Muscle of leg (tissue), 11 donors: ENCODE data around the gene IL11. TPM values are rescaled to one million over a fixed set of nuclear protein-coding genes. Genes with fewer than 3 reads are reported as not detected.

Experiments
- DNase-seq: peaks from one replicate; pipeline ENCODE4 v3.0.0; 2013
- H3K27ac ChIP-seq: one replicate; pipeline ENCODE4 v1.5.1; 2013; ENCODE audit warnings: mild to moderate bottlenecking, low read length, control low read depth
- H3K27me3 ChIP-seq: one replicate; pipeline ENCODE4 v1.6.1; 2013; ENCODE audit warnings: low read length; ENCODE audit not compliant: control insufficient read depth, insufficient read depth
- H3K36me3 ChIP-seq: one replicate; pipeline ENCODE4 v1.6.1; 2013; ENCODE audit warnings: low read length; ENCODE audit not compliant: control insufficient read depth, insufficient read depth
- H3K4me1 ChIP-seq: one replicate; pipeline ENCODE4 v1.6.1; 2013; ENCODE audit warnings: low read length; ENCODE audit not compliant: control insufficient read depth, insufficient read depth
- H3K4me3 ChIP-seq: one replicate; pipeline ENCODE4 v1.5.1; 2013; ENCODE audit warnings: low read length, control low read depth
- H3K9me3 ChIP-seq: replicated peaks from 2 replicates; pipeline ENCODE4 v1.6.1; 2013; ENCODE audit warnings: low read depth, low read length; ENCODE audit not compliant: control insufficient read depth
- WGBS: methylation state at CpG from one replicate; pipeline ENCODE4 v1.1.5; 2013; ENCODE audit warnings: missing lambda C conversion rate; ENCODE audit not compliant: insufficient coverage; 5-methylcytosine and 5-hydroxymethylcytosine counted together
- polyA plus RNA-seq, 8 donors: library from polyadenylated mRNA; unstranded; fragments of 120-200 nt; gene quantifications; one replicate each; pipeline versions ENCODE4 v1.2.1 to v1.2.3, GENCODE V29; 2013; ENCODE audit warnings: inconsistent platforms in 1 of 8, low replicate concordance in 1 of 8; ENCODE audit not compliant: insufficient read length in 8 of 8, insufficient read depth in 1 of 8
- total RNA-seq: library from RNA; stranded (reverse); fragments of 120-200 nt; gene quantifications from one replicate; pipeline ENCODE4 v1.2.4, GENCODE V29; 2013

IL11 gene
- total and polyA plus RNA-seq, 9 donors: 0.12 to 0.61 (median 0.36) TPM

GRCh38 chr19:55391702-55392615 lies 21.7 kb upstream of the IL11 start:
- Histone ChIP-seq H3K4me1 (peaks cover 29% of the 10 kb centered on the region), H3K4me3 (no peak overlapping the region), H3K9me3 (no peaks in the 10 kb centered on the region), H3K36me3 (peaks cover 45% of the 10 kb centered on the region), H3K27ac (no peak overlapping the region), H3K27me3 (no peaks in the 10 kb centered on the region)
- DNase-seq: no peak
- WGBS: 64% methylated on average over 12 of the region's 18 CpGs

DNA sequence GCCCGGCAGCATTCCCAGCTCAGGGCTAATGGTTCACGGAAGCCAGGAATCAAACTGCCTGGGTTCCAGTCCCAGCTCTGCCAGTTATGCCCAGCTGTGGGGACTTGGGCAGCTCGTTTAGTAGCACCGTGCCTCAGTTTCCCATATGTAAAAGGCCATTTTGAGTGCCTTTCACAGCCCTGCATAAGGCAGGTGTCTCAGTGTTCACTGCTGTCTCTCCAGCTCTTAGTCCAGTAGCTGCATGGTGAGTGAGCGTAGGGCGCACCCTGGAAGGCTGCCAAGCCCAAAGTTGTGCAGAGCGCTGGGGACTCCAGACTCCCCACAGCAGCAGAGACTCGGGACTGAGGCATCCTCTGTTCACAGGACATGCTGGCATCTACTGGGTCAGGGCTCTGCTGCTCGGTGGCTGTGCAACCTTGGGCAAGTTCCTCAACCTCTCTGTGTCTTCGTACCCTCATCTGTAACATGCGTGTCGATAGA lies 21.0 kb upstream of the IL11 start:
- Histone ChIP-seq H3K36me3 (peaks cover 50% of the 10 kb centered on the region), H3K27me3 (no peaks in the 10 kb centered on the region), H3K4me3 (no peak overlapping the region), H3K27ac (no peak overlapping the region), H3K4me1 (peaks cover 36% of the 10 kb centered on the region), H3K9me3 (no peaks in the 10 kb centered on the region)
- DNase-seq: no peak
- 66% methylated on average over 7 of the region's 12 CpGs for WGBS

- Histone ChIP-seq H3K9me3 (no peaks in the 10 kb centered on the region), H3K36me3 (peaks cover 50% of the 10 kb centered on the region), H3K4me3 (no peak overlapping the region), H3K4me1 (peaks cover 36% of the 10 kb centered on the region), H3K27me3 (no peaks in the 10 kb centered on the region), H3K27ac (peak overlapping the region; percentile 7)
- no peak for DNase-seq
- 67% methylated on average over 3 of the region's 7 CpGs for WGBS
Observed at GRCh38 chr19:55390461-55390880, 20.2 kb upstream of the IL11 start.

GRCh38 chr19:55389386-55390317 lies 19.4 kb upstream of the IL11 start:
- peaks cover 50% of the 10 kb centered on the region for H3K36me3 ChIP-seq
- DNase-seq: no peak
- WGBS: 75% methylated on average over 14 of the region's 21 CpGs

GRCh38 chr19:55387736-55388497 lies 17.7 kb upstream of the IL11 start:
- H3K27me3 ChIP-seq: no peaks in the 10 kb centered on the region
- no peak overlapping the region for H3K27ac ChIP-seq
- DNase-seq: no peak
- WGBS: 82% methylated on average over 10 of the region's 24 CpGs
- no peak overlapping the region for H3K4me3 ChIP-seq
- no peaks in the 10 kb centered on the region for H3K9me3 ChIP-seq
- H3K36me3 ChIP-seq: peaks cover 50% of the 10 kb centered on the region
- H3K4me1 ChIP-seq: peaks cover 51% of the 10 kb centered on the region

More at GRCh38 chr19:55389386-55390317, 19.4 kb upstream of the IL11 start:
- H3K4me1 ChIP-seq: peaks cover 41% of the 10 kb centered on the region
- H3K9me3 ChIP-seq: no peaks in the 10 kb centered on the region
- no peaks in the 10 kb centered on the region for H3K27me3 ChIP-seq
- H3K4me3 ChIP-seq: no peak overlapping the region
- no peak overlapping the region for H3K27ac ChIP-seq

- H3K4me1 ChIP-seq: peaks cover 51% of the 10 kb centered on the region
Observed at GRCh38 chr19:55386493-55386971, 16.3 kb upstream of the IL11 start.

GRCh38 chr19:55385724-55386492 lies 15.6 kb upstream of the IL11 start, which contains the start of gene RPL28:
TSS of gene RPL28 (plus strand) at chr19:55385932. CDS start at chr19:55386358, 426 bp downstream.
- peak within 1 kb of the TSS; percentile 98 for H3K4me3 ChIP-seq
- DNase-seq: peak; percentile 99
- peak within 1 kb of the TSS; percentile 99 for H3K27ac ChIP-seq
- H3K27me3 ChIP-seq: no peaks in the 10 kb centered on the region
- H3K4me1 ChIP-seq: peaks cover 47% of the 10 kb centered on the region
- H3K9me3 ChIP-seq: no peaks in the 10 kb centered on the region
- peaks cover 43% of the 10 kb centered on the region for H3K36me3 ChIP-seq
- WGBS: under 1% methylated on average over 66 of the region's 68 CpGs

More at GRCh38 chr19:55386493-55386971, 16.3 kb upstream of the IL11 start:
- 2% methylated on average over 33 of the region's 33 CpGs for WGBS
- H3K4me3 ChIP-seq: peak overlapping the region; percentile 98
- no peaks in the 10 kb centered on the region for H3K27me3 ChIP-seq
- H3K27ac ChIP-seq: peak overlapping the region; percentile 90
- H3K36me3 ChIP-seq: peaks cover 49% of the 10 kb centered on the region
- no peaks in the 10 kb centered on the region for H3K9me3 ChIP-seq
- DNase-seq: no peak

DNA sequence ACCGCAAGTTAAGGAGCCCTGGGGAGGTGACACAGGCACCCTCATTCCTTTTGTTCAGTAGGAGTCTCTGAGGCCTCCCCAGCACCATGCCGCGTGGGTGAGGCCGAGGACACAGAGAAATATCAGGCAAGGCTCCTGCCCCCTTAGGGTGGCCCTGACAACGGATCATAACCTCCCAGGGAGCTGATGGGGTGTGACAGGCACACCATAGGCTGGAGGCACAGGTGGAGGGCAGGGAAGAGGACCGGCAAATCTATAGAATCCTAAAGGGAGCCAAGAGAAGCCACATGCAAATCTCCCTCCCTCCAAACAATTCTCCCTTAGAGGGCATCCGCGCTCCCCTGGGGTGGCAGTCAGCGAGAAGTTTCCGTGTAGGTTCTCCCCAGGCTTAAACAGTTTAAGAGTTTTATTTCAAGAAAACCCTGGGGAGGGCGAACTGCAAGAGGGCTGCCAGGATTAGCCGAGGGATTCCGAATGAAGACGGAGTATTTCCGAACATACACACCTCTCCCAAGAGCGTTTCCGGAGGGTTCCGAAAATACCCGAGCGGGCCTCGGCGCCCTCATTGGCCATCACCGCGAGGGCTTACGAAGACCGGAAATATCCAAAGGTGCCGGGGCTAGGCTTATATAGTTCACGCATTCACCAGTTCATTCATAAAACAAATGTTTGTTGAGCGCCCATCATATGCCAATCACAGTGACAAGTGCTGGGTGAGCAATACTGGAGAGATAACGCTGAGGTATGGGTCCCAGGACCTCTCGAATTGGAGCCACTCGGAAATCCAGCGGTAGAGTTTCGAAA lies 14.9 kb upstream of the IL11 start:
- Histone ChIP-seq H3K27ac (peak overlapping the region; percentile 99), H3K36me3 (peaks cover 37% of the 10 kb centered on the region), H3K27me3 (no peaks in the 10 kb centered on the region), H3K4me3 (peak overlapping the region; percentile 98), H3K4me1 (peaks cover 46% of the 10 kb centered on the region), H3K9me3 (no peaks in the 10 kb centered on the region)
- peak; percentile 99 for DNase-seq
- WGBS: 6% methylated on average over 20 of the region's 34 CpGs
